ENCODE results near the gene POLR3E.

DNA sequence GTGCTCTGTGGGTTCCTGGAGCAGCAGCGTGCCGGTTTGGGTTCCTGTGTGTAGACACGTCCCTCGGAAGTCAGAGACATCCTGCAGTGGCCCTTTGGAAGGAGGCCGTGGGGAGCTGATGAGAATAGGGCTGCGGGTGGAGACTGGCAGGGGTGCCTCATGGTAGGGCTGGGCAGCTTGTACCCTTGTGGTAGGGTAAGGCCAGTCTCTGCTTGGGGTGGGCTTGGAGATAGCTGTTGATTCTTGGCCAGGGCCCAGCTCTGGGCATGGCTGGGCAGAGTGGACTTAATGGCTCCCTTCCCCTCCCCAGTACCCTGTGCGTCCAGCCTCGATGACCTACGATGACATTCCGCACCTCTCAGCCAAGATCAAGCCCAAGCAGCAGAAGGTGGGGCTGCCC lies 10.6 kb downstream of the POLR3E start:
- TF ChIP-seq YY1 (IDR thresholded peaks at IDR 0.05; ENCODE audit: insufficient read depth, insufficient read length) = no peak
- TF ChIP-seq ZNF274 (IDR thresholded peaks at IDR 0.05; ENCODE audit: low read depth, low read length) = no peak
- TF ChIP-seq SUZ12 (IDR thresholded peaks at IDR 0.05; ENCODE audit: extremely low read depth, insufficient read depth, insufficient read length) = no peak

Measured in NT2/D1 (cell line).